ENCODE measurements around the gene WDR45B. TPM values are rescaled to one million over a fixed set of nuclear protein-coding genes. Genes with fewer than 3 reads are reported as not detected.

Gene WDR45B
- total RNA-seq, 1 experiment from 2014 or later = 84.9 TPM

DNA sequence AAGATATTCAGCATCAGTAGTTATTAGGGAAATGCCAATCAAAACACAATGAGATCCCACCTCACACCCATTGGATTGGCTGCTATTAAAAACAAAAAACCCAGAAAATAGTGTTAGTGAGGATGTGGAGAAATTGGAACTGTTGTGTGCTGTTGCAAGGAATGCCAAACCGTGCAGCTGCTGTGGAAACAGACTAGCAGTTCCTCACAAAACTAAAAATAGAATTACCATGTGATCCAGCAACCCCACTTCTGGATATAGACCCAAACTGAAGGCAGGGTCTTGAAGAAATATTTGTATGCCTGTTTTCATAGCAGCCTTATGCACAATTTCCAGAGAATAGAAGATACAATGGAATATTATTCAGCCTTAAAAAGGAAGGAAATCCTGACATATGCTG, 82.7 kb downstream of the WDR45B start:
- Histone ChIP-seq H3K27me3 (ENCODE audit: insufficient read depth, low read depth) (no peaks in the 10 kb centered on the region), H3K4me1 (replicated peaks; ENCODE audit: insufficient read depth) (0 out of 2 replicates have a peak, but pooled peaks cover 5% of the 10 kb centered on the region), H2AFZ (no peak overlapping the region), H3K36me3 (ENCODE audit: low read depth) (no peaks in the 10 kb centered on the region; the same call in 1 of the 2 replicates), H3K79me2 (ENCODE audit: low read depth) (peaks cover 47% of the 10 kb centered on the region), H3K4me2 (no peak overlapping the region), H3K27ac (no peak overlapping the region), H3K9me2 (ENCODE audit: insufficient read depth) (no peaks in the 10 kb centered on the region), H4K20me1 (ENCODE audit: insufficient read depth) (peaks cover 37% of the 10 kb centered on the region), H3K4me3 (no peak overlapping the region), H3F3A (ENCODE audit: insufficient read depth, low read depth) (no peaks in the 10 kb centered on the region), H3K9me3 (ENCODE audit: insufficient read depth, low read depth) (no peaks in the 10 kb centered on the region)
- intact Hi-C loops (cut with micrococcal nuclease; ENCODE audit: unreplicated experiment) = no loop called here
- CTCF ChIA-PET = no interaction called here
- POLR2A ChIA-PET (ENCODE audit: unreplicated experiment) = no interaction called here
- TF ChIP-seq EZH2 (IDR thresholded peaks at IDR 0.05; ENCODE audit: low read depth) = no peak
- TF ChIP-seq, protein P1, sequence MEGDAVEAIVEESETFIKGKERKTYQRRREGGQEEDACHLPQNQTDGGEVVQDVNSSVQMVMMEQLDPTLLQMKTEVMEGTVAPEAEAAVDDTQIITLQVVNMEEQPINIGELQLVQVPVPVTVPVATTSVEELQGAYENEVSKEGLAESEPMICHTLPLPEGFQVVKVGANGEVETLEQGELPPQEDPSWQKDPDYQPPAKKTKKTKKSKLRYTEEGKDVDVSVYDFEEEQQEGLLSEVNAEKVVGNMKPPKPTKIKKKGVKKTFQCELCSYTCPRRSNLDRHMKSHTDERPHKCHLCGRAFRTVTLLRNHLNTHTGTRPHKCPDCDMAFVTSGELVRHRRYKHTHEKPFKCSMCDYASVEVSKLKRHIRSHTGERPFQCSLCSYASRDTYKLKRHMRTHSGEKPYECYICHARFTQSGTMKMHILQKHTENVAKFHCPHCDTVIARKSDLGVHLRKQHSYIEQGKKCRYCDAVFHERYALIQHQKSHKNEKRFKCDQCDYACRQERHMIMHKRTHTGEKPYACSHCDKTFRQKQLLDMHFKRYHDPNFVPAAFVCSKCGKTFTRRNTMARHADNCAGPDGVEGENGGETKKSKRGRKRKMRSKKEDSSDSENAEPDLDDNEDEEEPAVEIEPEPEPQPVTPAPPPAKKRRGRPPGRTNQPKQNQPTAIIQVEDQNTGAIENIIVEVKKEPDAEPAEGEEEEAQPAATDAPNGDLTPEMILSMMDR (conservative IDR thresholded peaks at IDR 0.05) = no peak
- no TSS peak for BruUV-seq (replicated peaks)
- DNase-seq = no peak

Small RNAs within 50 kb of the gene (microRNA-seq; reads per million reads assigned to microRNA genes)
- not detected for gene MIR4525 (ENCODE audit: borderline number of aligned reads, borderline replicate concordance)

Other genes with a start within 250 kb of the WDR45B start
- 30.0 and 35.9 TPM in 2 replicates for gene HEXD, start 230.1 kb downstream of the WDR45B start, total RNA-seq (2021)
- gene OGFOD3, start 229.9 kb downstream of the WDR45B start, total RNA-seq (2021) = 26.6 and 32.9 TPM in 2 replicates
- gene CYBC1, start 197.7 kb downstream of the WDR45B start, total RNA-seq (2021) = 77.9 and 78.4 TPM in 2 replicates
- 57.2 and 58.0 TPM in 2 replicates for gene NARF, start 189.7 kb downstream of the WDR45B start, total RNA-seq (2021)
- 70.5 and 78.9 TPM in 2 replicates for gene FOXK2, start 128.7 kb downstream of the WDR45B start, total RNA-seq (2021)
- 7.9 and 11.0 TPM in 2 replicates for gene RAB40B, start 50.3 kb upstream of the WDR45B start, total RNA-seq (2021)
- gene FN3KRP, start 68.3 kb upstream of the WDR45B start, total RNA-seq (2021) = 28.8 and 34.1 TPM in 2 replicates
- gene FN3K, start 87.2 kb upstream of the WDR45B start, total RNA-seq (2021) = 14.0 and 22.5 TPM in 2 replicates
- gene TBCD, start 103.6 kb upstream of the WDR45B start, total RNA-seq (2021) = 111 and 115 TPM in 2 replicates
- gene ZNF750, start 191.6 kb upstream of the WDR45B start, total RNA-seq (2021) = 0.35 and 0.44 TPM in 2 replicates

All from PC-9 (cell line).